Thyroid gland (tissue), 4 donors: ENCODE results near the gene ERC1.

Source experiments
- CTCF ChIP-seq, 6 experiments: fragments of 200-600 bp in 3 of 6; fragments of 450-650 bp in 3 of 6; sonication (generic) in 3 of 6; IDR thresholded peaks; one replicate each; pipeline ENCODE4 v1.5.1; 2016 to 2019; ENCODE audit warnings: antibody characterized with exemption in 6 of 6, mild to moderate bottlenecking in 2 of 6, inconsistent platforms in 1 of 6, moderate library complexity in 1 of 6
- POLR2A ChIP-seq, 2 donors: fragments of 450-650 bp; IDR thresholded peaks; one replicate each; pipeline ENCODE4 v1.6.1; 2017; ENCODE audit warnings: antibody characterized with exemption in 2 of 2, mild to moderate bottlenecking in 2 of 2, moderate library complexity in 1 of 2

GRCh38 chr12:1467710-1468109, 476.7 kb downstream of the ERC1 start:
- TF ChIP-seq CTCF (IDR thresholded peaks at IDR 0.05) (no peak), POLR2A (IDR thresholded peaks at IDR 0.05) (no peak)
